HG03439 (cell line): ENCODE measurements around the gene MAN1C1.
"Not testable (repeated sequence)": the region's sequence is repeated elsewhere in the genome, so short reads cannot be mapped to it uniquely, and the experiment has no call there.

Experiments
- ATAC-seq: cut with Tn5 transposase; IDR thresholded peaks from one replicate; pipeline ENCODE4 v1.9.1; 2021; ENCODE audit warnings: mild to moderate bottlenecking, moderate library complexity; ENCODE audit not compliant: unreplicated experiment

Gene MAN1C1

DNA sequence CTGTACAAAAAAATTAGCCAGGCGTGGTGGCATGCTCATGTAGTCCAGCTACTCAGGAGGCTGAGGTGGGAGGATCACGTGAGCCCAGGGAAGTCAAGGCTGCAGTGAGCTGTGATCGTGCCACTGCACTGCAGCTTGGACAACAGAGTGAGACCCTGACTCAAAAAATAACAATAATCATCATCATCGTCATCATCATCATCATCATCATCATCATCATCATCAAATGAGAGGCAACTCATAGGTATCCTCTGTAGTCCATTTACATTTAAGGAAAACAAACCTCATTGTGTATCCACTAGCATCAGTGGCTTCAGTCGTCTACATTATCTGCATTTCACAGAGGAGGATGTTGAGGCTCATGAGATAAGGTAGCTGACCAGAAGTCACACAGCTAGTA lies 114.6 kb downstream of the MAN1C1 start:
- ATAC-seq, result no peak

DNA sequence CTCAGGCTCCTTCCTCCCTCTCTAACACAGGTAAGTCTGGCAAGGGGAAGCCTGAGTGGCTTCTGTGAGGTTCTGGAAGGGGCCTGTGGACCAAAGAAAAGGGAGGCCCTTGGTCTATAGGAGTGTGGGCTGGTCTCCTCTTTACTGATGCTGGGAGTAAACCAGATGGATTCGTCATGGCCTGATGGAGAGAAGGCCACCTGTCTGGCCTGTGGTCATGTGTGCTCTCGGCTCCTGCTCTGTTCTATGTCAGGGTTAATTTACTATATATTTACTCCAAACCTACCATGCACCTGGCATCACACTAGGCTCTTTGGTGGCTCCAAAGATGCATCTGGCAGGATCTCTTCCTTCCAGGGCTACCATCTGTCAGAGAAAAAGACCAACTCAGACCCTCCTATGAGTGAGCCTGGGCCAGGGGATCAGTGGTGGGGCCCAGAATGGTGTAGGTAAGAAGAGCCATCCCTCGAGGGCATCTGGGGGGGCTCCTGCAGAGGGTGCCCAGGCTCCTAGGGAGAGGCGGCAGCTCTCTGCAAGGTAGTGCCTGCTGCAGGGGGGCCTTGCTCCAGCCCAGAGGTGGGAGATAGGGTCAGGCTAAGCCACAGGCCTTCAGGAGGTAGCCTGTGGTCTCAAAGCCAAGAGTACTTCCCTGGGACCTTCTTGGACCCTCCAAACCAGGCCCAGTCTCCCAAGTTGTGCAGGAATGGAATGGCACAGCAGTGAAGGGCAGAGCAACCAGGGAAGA lies 115.2 kb downstream of the MAN1C1 start:
- ATAC-seq, result no peak

DNA sequence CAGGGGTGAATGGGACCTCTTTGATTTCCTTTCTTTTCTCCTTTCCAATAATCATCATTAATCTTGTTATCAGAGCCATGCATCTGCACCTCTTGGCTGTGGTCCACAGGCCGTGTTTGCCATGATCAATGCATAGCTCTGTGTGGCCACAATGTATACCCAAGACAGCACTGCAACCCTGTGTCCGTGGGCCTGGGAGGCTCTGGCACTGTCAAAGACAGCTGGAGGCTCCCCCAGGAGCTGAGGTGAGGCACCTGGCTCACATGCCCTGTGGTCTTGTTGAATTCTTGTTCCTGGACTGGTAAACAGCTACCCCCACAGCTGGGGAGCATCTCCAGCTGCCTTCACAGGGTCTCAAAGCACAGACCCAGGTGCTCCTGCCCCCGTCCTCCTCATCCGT lies 116.2 kb downstream of the MAN1C1 start:
- no peak for ATAC-seq

DNA sequence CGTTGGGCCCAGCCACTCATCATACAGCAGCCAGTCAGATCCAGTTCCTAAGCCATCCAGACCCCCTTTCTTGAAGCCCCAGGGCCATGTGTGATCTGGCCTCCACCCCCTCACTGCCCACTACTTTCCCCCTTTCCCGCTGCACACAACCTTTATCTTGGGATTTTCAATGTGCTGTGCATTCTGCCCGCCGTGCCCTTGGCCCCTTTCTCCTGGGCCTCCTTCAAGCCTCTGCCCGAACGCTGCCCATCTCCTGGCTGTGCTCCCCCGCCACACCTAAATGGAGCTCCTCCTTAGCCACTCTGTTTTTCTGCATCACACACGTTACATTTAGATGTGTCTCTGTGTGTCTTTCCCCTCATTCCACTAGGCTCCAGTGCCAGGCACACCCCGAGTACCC lies 116.7 kb downstream of the MAN1C1 start:
- no peak for ATAC-seq

DNA sequence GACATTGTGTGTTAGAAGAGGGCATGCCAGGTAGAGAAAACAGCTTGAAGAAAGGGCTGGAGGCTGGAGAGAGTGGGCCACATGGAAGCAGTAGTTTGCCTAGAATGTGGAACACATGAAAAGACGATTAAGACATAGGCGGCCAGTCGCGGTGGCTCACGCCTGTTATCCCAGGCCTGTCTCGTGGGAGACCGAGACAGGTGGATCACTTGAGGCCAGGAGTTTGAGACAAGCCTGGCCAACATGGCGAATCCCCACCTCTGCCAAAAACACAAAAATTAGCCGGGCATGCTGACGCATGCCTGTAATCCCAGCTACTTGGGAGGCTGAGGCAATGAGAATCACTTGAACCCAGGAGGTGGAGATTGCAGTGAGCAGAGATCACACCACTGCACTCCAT lies 118.4 kb downstream of the MAN1C1 start:
- not testable (repeated sequence) for ATAC-seq

DNA sequence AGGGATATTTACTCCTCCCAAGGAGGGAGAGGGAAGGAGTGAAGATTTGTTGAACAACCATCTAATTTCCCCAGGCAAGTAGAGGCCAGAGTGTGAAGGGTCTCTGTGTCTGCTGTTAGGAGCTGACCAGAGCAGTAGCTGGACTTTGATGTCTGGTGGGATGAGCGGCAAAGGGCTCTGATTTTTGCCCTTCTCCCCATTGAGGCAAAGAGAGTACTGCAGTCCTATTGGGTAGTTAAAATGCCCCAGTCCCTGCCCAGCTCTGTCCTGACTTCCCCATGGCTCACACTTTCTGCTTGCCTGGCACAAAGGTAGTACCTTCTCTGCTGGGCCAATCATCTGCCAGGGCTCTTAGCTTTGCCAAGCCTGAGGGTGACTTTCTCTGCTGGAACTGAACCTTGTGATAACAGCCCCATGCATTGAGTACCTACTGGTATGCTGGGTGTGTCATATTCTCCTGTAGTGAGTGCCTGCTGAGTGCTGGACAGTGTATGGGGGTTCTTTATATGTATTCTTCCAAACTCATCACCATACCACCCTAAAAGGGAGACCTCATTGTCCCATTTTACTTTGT lies 119.5 kb downstream of the MAN1C1 start:
- no peak for ATAC-seq

DNA sequence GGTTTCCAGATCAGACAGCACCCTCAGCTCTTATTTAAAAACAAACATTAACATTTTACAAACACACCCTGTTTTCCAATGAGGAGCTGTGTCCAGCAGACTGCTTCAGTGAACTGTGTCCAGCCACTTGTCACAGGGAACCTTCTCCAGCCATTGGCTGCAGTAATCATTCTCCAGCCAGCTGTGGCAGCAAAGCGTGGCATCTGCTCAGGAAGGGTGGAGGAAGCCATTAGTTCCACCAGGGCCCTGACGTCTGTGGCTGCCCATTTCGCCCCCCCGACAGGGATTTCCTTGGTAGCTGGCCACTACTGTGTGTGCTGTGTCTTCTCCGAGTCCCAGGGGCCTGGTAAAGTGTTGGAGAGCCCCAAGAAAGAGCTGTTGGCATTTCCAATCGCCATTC lies 120.5 kb downstream of the MAN1C1 start:
- no peak for ATAC-seq

DNA sequence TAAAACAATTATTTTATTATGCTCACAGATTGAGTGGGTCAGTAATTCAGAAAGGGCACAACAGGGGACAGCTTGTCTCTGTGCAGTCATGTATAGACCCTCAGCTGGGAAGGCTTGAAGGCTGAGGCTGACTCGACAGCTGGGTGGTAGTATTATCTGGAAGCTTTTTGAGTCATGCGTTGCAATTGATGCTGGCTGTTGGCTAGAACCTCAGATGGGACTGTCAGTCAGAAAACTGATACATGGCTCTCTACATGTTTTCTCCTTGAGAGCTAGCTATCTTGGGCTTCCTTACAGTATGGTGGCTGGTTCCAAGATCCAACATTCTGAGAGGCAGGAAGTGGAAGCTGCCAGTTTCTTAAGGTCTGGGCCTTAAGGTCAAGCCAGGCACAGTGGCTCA lies 121.9 kb downstream of the MAN1C1 start:
- no peak for ATAC-seq

DNA sequence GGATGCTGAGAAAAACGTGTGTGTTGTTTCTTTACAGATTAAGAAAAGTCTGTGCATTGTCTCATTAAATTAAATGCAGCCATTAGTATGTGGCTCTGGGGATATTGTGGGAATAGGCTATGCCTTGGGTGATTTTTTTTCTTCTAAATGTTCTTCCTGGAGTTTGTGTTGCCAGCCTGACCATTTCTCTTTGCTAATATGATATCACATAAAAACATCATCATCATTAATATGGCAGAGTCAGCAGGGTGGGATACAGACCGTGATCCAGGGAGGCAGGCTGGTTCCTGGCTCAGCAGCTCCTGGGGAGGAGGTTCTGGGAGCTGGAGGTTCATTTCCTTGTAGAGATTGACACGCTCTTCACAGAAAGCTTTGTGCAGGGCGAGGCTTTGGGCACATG lies 122.8 kb downstream of the MAN1C1 start:
- no peak for ATAC-seq

DNA sequence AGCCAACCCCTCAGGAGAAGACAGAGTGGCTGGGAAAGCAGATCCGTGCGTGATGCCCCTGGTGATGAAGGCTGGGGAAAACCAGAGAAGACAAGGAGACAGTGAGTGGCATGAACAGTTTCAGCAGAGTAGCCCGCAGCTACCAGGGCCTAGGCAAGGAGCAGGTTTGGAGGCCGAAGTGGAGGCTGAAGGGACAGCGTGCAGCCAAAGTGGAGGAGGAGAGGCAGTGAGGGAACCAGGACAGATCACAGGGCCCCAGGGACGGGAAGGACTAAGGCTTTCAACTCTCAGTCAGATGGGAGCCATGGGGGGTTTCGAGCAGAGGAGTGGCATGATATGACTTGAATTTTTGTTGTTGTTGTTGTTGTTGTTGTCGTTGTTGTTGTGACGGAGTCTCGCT lies 123.5 kb downstream of the MAN1C1 start:
- no peak for ATAC-seq

DNA sequence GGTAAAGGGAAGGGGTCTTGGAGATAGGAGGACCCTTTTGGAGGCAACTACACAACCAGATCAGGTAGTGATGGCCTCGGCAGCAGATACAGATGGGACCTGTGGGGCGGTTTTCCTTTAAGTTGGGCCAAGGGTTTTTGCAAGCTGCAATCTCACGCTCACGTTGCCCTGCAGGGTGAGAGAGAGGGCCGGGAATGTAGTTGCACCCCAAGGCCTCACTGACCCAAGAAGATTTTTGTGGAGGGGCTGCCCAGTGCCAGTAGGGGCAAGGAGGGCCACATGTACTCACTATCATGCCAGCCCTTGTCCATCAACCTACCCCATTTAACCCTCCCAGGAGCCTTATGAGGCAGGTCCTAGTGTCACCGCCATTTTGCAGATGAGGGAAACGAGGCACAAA lies 125.7 kb downstream of the MAN1C1 start:
- ATAC-seq, result no peak

DNA sequence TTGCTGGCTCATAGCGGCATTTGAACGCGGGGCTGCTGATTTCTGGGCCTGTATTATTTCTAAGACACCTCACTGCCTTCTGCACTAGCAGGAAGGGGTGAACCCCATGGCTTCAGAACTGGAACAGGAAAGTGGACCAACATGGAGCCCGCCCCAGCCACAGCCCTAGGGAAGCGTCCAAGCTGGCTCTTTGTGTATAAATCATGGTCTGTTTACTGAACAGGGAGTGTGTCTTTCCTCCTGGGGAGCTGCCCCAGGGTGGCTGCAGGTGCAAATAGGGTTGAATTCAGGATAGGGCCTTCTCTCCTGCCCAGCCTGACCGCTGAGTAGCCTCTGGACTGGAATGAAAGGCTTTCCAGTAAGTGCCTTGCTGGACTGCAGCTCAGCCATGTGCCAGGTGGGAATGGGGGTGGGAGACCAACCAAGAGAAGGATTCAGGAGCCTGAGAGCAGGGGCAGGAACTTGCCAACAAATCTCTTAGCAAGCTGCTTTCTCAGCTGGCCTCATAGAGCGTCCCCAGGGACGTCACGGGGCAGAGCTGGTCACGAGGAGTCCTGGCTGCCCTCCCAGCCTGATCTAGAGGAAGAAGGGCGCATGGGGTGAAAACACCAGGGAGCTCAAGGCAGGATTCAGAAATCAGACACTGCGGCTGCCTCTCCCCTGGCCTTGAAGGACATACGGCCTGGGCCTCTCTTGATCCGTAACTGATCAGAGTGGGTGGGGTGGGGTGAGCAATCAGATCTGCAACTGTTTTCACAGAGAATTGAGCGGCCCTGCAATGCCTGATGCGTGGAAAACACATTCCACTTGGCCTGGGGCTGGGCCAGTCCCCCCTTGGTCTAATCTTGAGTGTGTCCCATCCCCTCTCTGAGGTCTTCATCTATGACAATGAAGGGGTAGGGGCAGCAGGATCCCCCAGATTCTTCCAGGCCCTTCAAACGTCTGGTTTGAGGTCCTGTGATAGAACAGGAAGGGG lies 126.9 kb downstream of the MAN1C1 start:
- no peak for ATAC-seq

DNA sequence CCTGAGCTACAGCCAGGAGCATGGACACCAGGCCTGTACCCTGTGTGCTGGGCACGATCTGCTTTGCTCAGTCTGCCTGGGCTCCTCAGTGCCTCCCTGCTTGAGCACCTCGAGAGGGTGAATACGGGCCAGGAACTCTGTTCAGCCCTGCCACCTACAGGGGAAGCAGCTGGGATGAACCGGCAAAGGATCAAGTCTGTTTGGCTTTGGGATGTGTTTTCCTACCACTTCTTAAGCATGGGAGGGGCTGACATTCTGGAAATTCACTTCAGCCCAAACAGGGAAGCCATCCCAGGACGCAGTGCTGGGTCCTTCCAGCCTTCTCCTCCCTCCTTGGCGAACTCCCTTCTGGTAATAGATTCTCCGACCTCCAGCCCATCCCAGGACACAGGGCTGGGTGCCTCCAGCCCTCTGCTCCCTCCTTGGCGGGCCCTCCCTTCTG lies 127.6 kb downstream of the MAN1C1 start:
- ATAC-seq, result no peak

DNA sequence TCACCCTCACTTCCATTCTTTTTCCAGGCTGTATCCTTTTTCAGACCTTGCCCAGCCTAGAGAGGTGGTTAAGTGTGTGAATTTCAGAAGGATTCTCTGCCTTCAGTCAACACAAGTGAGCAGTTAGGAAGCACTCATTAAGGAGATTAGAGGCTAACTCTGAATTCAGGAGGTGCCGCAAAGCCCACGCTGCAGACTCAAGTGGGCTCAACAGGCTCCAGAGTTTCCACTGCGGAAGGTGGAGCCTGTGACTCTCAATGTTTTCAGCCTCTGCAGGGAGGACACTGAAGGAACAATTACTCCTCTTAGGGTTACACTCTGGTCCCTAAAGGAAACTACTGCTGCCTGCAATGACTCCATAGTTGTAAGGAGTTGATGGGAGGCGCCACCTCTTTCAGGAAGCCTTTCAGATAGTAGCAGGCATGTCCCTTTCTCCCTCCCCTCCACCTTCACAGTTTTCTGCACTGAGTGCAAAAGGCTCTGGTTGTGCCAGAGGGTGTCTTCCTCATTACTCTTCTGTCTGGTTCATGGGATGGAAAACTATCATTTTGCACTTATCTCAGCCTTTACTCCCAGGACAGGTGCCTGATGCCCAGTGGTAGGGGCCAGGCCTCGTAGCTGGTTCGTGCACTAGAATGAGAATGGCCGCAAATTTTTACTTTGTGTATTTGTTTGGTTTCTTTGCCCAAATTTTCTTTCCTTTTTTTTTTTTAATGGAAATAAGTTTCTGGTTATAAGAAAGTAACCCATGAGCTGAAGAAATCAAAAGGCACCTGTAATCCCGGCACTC lies 128.2 kb downstream of the MAN1C1 start:
- no peak for ATAC-seq

DNA sequence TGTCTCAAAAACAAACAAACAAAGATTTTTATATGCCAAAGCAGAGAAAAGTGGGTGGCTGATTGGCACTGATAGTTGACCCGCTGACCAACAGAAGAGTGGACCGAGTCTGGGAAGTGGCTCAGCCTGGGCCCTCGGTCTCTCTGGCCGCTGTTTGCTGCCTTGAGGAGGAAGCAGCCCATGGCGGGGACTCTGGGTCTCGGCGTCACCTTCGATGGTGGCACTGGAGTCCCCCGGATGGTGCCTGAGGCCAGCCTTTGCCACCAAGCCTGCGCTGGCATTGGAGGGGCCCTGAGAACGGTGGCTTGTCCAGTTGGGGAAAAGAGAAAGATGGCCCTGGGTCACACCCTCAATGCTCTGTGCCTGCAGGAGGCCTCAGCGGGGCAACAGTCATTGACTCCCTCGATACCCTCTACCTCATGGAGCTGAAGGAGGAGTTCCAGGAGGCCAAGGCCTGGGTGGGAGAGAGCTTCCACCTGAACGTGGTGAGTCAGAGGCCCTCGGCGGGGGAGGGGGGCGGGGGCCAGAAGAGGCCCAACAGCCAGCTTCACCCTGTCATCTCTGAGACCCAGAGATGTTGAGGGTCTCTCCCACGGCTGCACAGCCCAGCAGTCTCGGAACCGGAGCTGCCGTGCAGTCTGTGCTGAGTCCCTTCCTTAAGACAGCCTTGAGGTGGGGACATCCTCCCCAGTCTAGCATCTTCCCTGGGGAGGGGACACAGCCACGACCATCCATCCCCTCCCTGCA lies 129.9 kb downstream of the MAN1C1 start:
- ATAC-seq, result no peak

DNA sequence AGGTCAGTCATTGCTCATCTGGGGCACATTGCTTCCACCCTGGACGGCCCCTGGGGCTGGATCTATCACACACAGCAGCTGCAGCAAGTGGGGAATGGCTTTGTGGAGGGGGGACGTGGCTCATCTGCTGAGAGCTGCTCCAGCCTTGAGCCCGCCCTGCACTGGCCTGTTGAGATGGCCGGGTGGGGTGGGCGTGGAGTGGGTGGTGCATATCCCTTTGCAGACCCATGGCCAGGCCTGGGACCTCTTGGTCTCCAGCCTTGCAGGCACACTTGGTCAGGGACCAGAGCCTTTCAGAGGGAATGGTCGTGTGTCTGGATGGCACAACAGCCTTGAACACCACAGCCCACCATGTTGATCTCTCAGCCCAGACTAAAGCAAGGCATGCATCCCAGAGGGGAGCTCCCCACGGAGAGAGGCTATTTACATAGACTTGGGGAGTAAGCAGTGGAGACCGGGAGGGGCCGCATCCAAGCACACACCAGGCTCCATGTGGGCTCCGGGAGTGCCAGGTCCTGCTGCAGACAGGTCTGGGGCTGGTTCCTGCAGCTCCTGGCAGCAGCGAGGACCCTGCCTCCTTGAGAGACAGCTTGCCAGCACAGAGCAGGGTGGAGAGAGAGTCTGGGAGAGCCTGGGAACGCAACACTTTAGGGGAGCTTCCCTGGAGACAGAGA lies 130.6 kb downstream of the MAN1C1 start:
- no peak for ATAC-seq

DNA sequence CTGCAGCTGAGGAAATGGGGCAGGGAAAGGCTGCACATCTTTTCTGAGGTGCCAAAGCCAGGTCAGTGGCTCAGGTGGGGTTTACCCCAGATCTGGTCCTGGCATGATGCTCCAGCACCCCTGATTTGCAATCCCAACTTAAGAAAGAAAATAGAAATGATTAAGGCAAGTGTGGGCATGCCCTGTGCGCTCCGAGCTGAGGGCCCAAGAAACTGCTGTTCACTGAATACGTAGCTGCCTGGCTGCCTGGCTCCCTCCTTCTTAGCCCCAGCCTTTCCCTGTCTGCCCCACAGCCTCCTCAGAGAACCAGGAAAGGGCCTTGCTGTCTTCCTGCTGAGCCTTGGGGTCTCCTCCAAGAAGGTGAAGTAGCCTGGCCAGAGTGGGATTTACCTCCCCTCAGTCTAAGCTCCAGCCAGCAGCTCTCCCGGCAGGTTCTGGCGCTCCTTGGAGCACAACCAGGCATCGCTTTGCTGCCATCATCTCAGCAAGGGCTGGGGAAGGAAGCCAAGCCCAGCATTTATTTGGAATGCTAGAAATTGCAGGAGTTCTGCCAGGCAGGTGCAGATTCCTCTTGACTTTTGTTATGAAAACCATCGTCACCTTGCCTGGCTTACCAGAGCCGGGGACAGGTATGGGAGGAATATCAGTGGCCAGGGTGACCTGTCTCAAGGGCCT lies 132.1 kb downstream of the MAN1C1 start:
- no peak for ATAC-seq

DNA sequence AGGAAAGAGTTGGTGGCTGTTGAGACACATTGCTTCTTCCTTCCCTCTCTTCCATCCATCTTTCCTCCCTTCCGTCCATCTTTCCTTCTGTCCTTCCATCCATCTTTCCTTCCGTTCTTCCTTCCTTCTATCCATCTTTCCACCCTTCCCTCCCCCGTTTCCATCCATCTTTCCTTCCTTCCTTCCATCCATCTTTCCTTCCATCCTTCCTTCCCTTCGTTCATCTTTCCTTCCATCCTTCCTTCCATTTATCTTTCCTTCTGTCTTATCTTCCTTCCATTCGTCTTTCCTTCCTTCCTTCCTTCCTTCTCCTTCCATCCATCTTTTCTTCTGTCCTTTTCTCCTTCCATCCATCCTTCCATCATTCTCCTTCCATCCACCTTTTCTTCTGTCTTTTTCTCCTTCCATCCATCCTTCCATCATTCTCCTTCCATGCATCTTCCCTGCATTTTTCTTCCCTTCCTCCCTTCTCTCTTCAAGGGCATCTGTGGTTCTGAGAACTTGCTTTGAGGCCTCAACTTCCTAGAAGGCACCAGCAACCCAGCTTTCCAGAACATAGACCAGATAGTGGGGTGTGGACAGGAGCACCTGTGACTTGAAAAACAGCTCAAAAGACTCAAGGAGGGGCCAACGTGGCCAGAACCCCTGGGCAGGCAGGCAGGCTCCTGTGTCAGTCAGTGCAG lies 134.5 kb downstream of the MAN1C1 start:
- ATAC-seq, result no peak
